CD8-positive, alpha-beta memory T cell (primary cell): Measurements from ENCODE around the gene NDUFV1. TPM values are rescaled to one million over a fixed set of nuclear protein-coding genes. Genes with fewer than 3 reads are reported as not detected.
"Not testable (repeated sequence)": the region's sequence is repeated elsewhere in the genome, so short reads cannot be mapped to it uniquely, and the experiment has no call there.

Source experiments
- CTCF ChIA-PET: fragments of 350-600 bp; sonication (Branson Sonifier 250); formaldehyde crosslinking; loops from one replicate; lab custom pipeline; 2021; ENCODE audit warnings: antibody characterized with exemption; lab: Charles Lee
- POLR2A ChIA-PET: fragments of 350-600 bp; sonication (Branson Sonifier 250); formaldehyde crosslinking; loops from one replicate; lab custom pipeline; 2021; ENCODE audit warnings: antibody characterized with exemption; lab: Charles Lee
- DNase-seq, 5 donors: peaks; one replicate each; pipeline versions ENCODE4 v3.0.0 to v3.0.0-alpha.2; 2020 to 2022; ENCODE audit warnings: mixed read lengths in 1 of 5
- H3K27ac ChIP-seq: one replicate; pipeline ENCODE4 v1.7.0; 2013; ENCODE audit warnings: low read depth, mild to moderate bottlenecking, low read length, moderate library complexity
- H3K27me3 ChIP-seq: 2 replicates; pipeline ENCODE4 v1.7.0; 2013; ENCODE audit warnings: low read length, mild to moderate bottlenecking; ENCODE audit not compliant: insufficient read depth, poor library complexity, severe bottlenecking
- H3K36me3 ChIP-seq: 2 replicates; pipeline ENCODE4 v1.7.0; 2013; ENCODE audit warnings: mild to moderate bottlenecking, low read length, moderate library complexity; ENCODE audit not compliant: insufficient read depth
- H3K4me1 ChIP-seq: 2 replicates; pipeline ENCODE4 v1.7.0; 2013; ENCODE audit warnings: mild to moderate bottlenecking, low read length, moderate library complexity; ENCODE audit not compliant: insufficient read depth
- H3K4me3 ChIP-seq: 2 replicates; pipeline ENCODE4 v1.7.0; 2013; ENCODE audit warnings: mild to moderate bottlenecking, low read length
- H3K9me3 ChIP-seq: 2 replicates; pipeline ENCODE4 v1.7.0; 2013; ENCODE audit warnings: mild to moderate bottlenecking, low read length
- H3K27ac Mint-ChIP-seq, 8 donors: one replicate each; pipeline ENCODE4 v1.8.0; 2020 to 2021; ENCODE audit warnings: mixed read lengths in 8 of 8, mild to moderate bottlenecking in 6 of 8, inconsistent platforms in 3 of 8, moderate library complexity in 3 of 8
- H3K27me3 Mint-ChIP-seq, 2 donors: one replicate each; pipeline ENCODE4 v1.8.0; 2020 to 2021; ENCODE audit warnings: mixed read lengths in 2 of 2, mild to moderate bottlenecking in 1 of 2, moderate library complexity in 1 of 2
- H3K36me3 Mint-ChIP-seq, 3 donors: one replicate each; pipeline ENCODE4 v1.8.0; 2020 to 2021; ENCODE audit warnings: mixed read lengths in 3 of 3, inconsistent platforms in 1 of 3, mild to moderate bottlenecking in 1 of 3
- H3K4me1 Mint-ChIP-seq, 3 donors: one replicate each; pipeline ENCODE4 v1.8.0; 2020 to 2021; ENCODE audit warnings: mixed read lengths in 3 of 3, inconsistent platforms in 1 of 3, mild to moderate bottlenecking in 1 of 3
- H3K4me3 Mint-ChIP-seq, 7 donors: one replicate each; pipeline ENCODE4 v1.8.0; 2020 to 2021; ENCODE audit warnings: mixed read lengths in 7 of 7, mild to moderate bottlenecking in 6 of 7, moderate library complexity in 4 of 7, inconsistent platforms in 2 of 7
- H3K9me3 Mint-ChIP-seq, 5 donors: one replicate each; pipeline ENCODE4 v1.8.0; 2020 to 2022; ENCODE audit warnings: mixed read lengths in 5 of 5, mild to moderate bottlenecking in 3 of 5, moderate library complexity in 2 of 5, inconsistent platforms in 1 of 5
- polyA plus RNA-seq: library from polyadenylated mRNA; unstranded; fragments of 300-500 nt; fragmentation: Illumina TruSeq; gene quantifications from one replicate; pipeline ENCODE4 v1.2.3, GENCODE V29; 2021
- total RNA-seq, 2 experiments: library from RNA; stranded (reverse); gene quantifications; one replicate each; pipeline ENCODE4 v1.2.3, GENCODE V29; 2021

The NDUFV1 gene
- total and polyA plus RNA-seq, 3 experiments from 2014 or later: 140 to 326 (median 321) TPM

- Mint-ChIP-seq H3K4me3 (no peak overlapping the region), H3K36me3 (no peaks in the 10 kb centered on the region), H3K27ac (peak overlapping the region in 1 of 8 donors; percentile 48), H3K4me1 (peaks cover 0 to under 1% (median 0%) of the 10 kb centered on the region in 3 donors), H3K27me3 (peaks cover 13 to 17% of the 10 kb centered on the region in 2 donors), H3K9me3 (no peaks in the 10 kb centered on the region)
- DNase-seq: no peak
- no peak overlapping the region for H3K27ac ChIP-seq
- CTCF ChIA-PET: no interaction called here
- no peaks in the 10 kb centered on the region for H3K9me3 ChIP-seq
- no peak overlapping the region for H3K4me3 ChIP-seq
- H3K4me1 ChIP-seq: no peaks in the 10 kb centered on the region
- H3K36me3 ChIP-seq: no peaks in the 10 kb centered on the region
- POLR2A ChIA-PET: no interaction called here
- no peaks in the 10 kb centered on the region for H3K27me3 ChIP-seq
Observed at GRCh38 chr11:67600324-67601029, 6.3 kb upstream of the NDUFV1 start.

DNA sequence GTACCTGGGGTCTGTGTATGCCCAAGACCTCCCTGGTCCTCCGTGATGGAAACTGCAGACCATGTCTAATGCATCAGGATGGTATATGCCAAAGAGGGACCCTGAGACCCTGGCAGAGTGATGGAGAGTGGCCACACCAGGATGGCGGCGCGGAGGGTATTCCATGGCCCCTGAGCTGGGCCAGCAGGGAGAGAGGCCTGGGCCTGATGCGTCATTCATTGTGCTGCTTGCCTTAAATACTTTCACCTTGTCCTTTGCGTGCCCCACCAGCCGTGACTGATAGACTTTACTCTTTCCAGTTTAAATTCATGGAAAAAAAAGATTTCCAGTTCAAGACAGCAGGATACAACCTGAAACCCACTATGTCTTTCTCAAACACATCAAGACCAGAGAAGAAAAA, 5.6 kb upstream of the NDUFV1 start:
- ChIA-PET POLR2A (no interaction called here), CTCF (no interaction called here)

DNA sequence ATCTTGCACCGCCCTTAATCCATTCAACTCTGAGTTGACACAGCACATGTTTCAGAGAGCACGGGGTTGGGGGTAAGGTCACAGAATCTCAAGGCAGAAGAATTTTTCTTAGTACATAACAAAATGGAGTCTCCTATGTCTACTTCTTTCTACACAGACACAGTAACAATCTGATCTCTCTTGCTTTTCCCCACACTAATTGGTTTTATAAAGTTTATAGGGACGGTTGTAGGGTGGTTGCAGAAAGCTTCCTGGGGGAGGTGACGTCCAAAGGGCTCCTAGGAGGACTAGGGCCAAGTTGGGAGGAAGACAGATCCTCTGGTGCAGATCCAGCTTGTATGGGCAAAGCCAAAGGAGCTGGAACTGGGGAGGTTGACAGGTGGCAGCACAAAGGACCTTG, 2.6 kb upstream of the NDUFV1 start:
- H3K4me3 ChIP-seq, H3K27me3 ChIP-seq, H3K9me3 Mint-ChIP-seq, H3K9me3 ChIP-seq, DNase-seq, POLR2A ChIA-PET, H3K27ac ChIP-seq, H3K36me3 ChIP-seq: not testable (repeated sequence)
- Mint-ChIP-seq H3K4me3 (peak overlapping the region in 3 of 7 donors; percentile 22 to 58 (median 56)), H3K27ac (peak overlapping the region in 2 of 8 donors; percentile 68 to 83), H3K36me3 (peaks cover 0 to 10% (median 0%) of the 10 kb centered on the region in 3 donors), H3K27me3 (peaks cover 13 to 17% of the 10 kb centered on the region in 2 donors), H3K4me1 (peaks cover 6 to 30% (median 15%) of the 10 kb centered on the region in 3 donors)
- peaks cover 18% of the 10 kb centered on the region for H3K4me1 ChIP-seq
- CTCF ChIA-PET: interaction anchor here (0.8 to 1.4 kb wide), 2 partner anchors 10 to 21 kb away, joined by 3 to 4 read pairs; partner anchors contain the start of gene GSTP1

More for the DNA sequence above, 5.6 kb upstream of the NDUFV1 start:
- peak overlapping the region in 1 of 8 donors; percentile 58 for H3K27ac Mint-ChIP-seq
- no peak overlapping the region for H3K27ac ChIP-seq
- H3K36me3 ChIP-seq: no peaks in the 10 kb centered on the region
- no peak for DNase-seq
- no peaks in the 10 kb centered on the region for H3K9me3 Mint-ChIP-seq
- H3K4me3 Mint-ChIP-seq: no peak overlapping the region
- peaks cover 13 to 17% of the 10 kb centered on the region in 2 donors for H3K27me3 Mint-ChIP-seq
- H3K4me1 Mint-ChIP-seq: peaks cover 3 to 5% (median 4%) of the 10 kb centered on the region in 3 donors
- no peaks in the 10 kb centered on the region for H3K36me3 Mint-ChIP-seq
- no peaks in the 10 kb centered on the region for H3K9me3 ChIP-seq
- H3K4me3 ChIP-seq: no peak overlapping the region
- H3K4me1 ChIP-seq: peaks cover 1% of the 10 kb centered on the region
- no peaks in the 10 kb centered on the region for H3K27me3 ChIP-seq

GRCh38 chr11:67604815-67605214, 1.9 kb upstream of the NDUFV1 start:
- no peaks in the 10 kb centered on the region for H3K9me3 ChIP-seq
- Mint-ChIP-seq H3K9me3 (no peaks in the 10 kb centered on the region), H3K27me3 (peaks cover 11 to 17% of the 10 kb centered on the region in 2 donors), H3K27ac (peak overlapping the region in 4 of 8 donors; percentile 60 to 68 (median 66)), H3K4me1 (peaks cover 6 to 30% (median 15%) of the 10 kb centered on the region in 3 donors), H3K4me3 (peak overlapping the region in 3 of 7 donors; percentile 23 to 84 (median 51)), H3K36me3 (peaks cover 0 to 16% (median 0%) of the 10 kb centered on the region in 3 donors)
- no peaks in the 10 kb centered on the region for H3K27me3 ChIP-seq
- H3K27ac ChIP-seq: peak overlapping the region; percentile 74
- peaks cover 18% of the 10 kb centered on the region for H3K4me1 ChIP-seq
- no peak overlapping the region for H3K4me3 ChIP-seq
- DNase-seq: no peak
- H3K36me3 ChIP-seq: peaks cover 14% of the 10 kb centered on the region
- POLR2A ChIA-PET: no interaction called here
- CTCF ChIA-PET: interaction anchor here (0.8 to 1.4 kb wide), 2 partner anchors 9 to 22 kb away, joined by 3 to 4 read pairs; partner anchors contain the start of gene GSTP1

- Mint-ChIP-seq H3K4me1 (peaks cover 6 to 30% (median 15%) of the 10 kb centered on the region in 3 donors), H3K9me3 (no peaks in the 10 kb centered on the region), H3K4me3 (peak overlapping the region; percentile 55 to 84 (median 68)), H3K36me3 (peaks cover 0 to 21% (median 0%) of the 10 kb centered on the region in 3 donors), H3K27me3 (peaks cover 11 to 17% of the 10 kb centered on the region in 2 donors), H3K27ac (peak overlapping the region in 5 of 8 donors; percentile 43 to 87 (median 84))
- ChIA-PET POLR2A (no interaction called here), CTCF (interaction anchor here (1.4 kb wide), 1 partner anchor 22 kb away, joined by 4 read pairs; the partner anchor contains the start of gene GSTP1)
- no peak for DNase-seq
- Histone ChIP-seq H3K36me3 (peaks cover 14% of the 10 kb centered on the region), H3K4me3 (no peak overlapping the region), H3K9me3 (no peaks in the 10 kb centered on the region), H3K27ac (peak overlapping the region; percentile 75), H3K27me3 (no peaks in the 10 kb centered on the region), H3K4me1 (peaks cover 18% of the 10 kb centered on the region)
Observed at GRCh38 chr11:67605231-67606011, 1.3 kb upstream of the NDUFV1 start.

- peaks cover 7 to 10% of the 10 kb centered on the region in 2 donors for H3K27me3 Mint-ChIP-seq
- H3K27ac Mint-ChIP-seq: peak overlapping the region; percentile 55 to 93 (median 90)
- H3K4me3 Mint-ChIP-seq: peak overlapping the region; percentile 84 to 96 (median 91)
- no peak for DNase-seq
- ChIA-PET CTCF (no interaction called here), POLR2A (no interaction called here)
- Histone ChIP-seq H3K4me1 (peaks cover 18% of the 10 kb centered on the region), H3K27me3 (no peaks in the 10 kb centered on the region), H3K27ac (peak overlapping the region; percentile 75), H3K4me3 (peak overlapping the region; percentile 71), H3K9me3 (no peaks in the 10 kb centered on the region), H3K36me3 (peaks cover 18% of the 10 kb centered on the region)
- peaks cover 0 to 28% (median 2%) of the 10 kb centered on the region in 3 donors for H3K36me3 Mint-ChIP-seq
- H3K4me1 Mint-ChIP-seq: peaks cover 6 to 30% (median 15%) of the 10 kb centered on the region in 3 donors
- no peaks in the 10 kb centered on the region for H3K9me3 Mint-ChIP-seq
Observed at GRCh38 chr11:67606093-67606491, 644 bp upstream of the NDUFV1 start.

DNA sequence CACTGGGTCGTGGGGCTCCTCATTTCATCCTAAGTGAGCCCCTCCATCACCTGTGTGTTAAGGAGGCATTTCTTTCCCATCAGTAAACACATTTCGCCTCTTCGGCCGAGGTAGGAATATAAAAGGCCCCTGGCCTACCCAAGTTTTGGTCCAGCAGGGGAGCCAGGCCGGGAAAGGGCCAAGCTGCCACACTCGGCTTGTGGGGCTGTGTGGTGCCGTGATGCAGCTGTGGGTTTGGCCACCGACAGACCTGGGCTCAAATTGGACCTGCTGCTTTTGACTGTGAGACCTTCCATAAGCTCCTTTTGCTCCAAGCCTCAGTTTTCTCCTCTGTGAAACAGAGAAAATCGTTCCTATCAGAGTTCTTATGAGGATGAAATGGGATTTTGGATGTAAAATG, 771 bp downstream of the NDUFV1 start:
- H3K4me3 ChIP-seq: peak overlapping the region; percentile 71
- H3K9me3 ChIP-seq: no peaks in the 10 kb centered on the region
- ChIA-PET POLR2A (no interaction called here), CTCF (interaction anchor here (1.6 to 1.7 kb wide), 3 partner anchors 22 to 41 kb away, joined by 4 to 8 read pairs (median 6); partner anchors contain the start of gene NUDT8)
- peak overlapping the region; percentile 75 for H3K27ac ChIP-seq
- H3K9me3 Mint-ChIP-seq: no peaks in the 10 kb centered on the region
- H3K4me1 ChIP-seq: peaks cover 18% of the 10 kb centered on the region
- no peaks in the 10 kb centered on the region for H3K27me3 ChIP-seq
- DNase-seq: no peak
- H3K27ac Mint-ChIP-seq: peak overlapping the region; percentile 65 to 94 (median 90)
- H3K4me3 Mint-ChIP-seq: peak overlapping the region; percentile 84 to 96 (median 91)
- peaks cover 0 to 39% (median 2%) of the 10 kb centered on the region in 3 donors for H3K36me3 Mint-ChIP-seq
- H3K36me3 ChIP-seq: peaks cover 18% of the 10 kb centered on the region
- H3K4me1 Mint-ChIP-seq: peaks cover 8 to 32% (median 15%) of the 10 kb centered on the region in 3 donors
- H3K27me3 Mint-ChIP-seq: peaks cover 5 to 7% of the 10 kb centered on the region in 2 donors
